NB4 (cell line): ENCODE results near the gene ALPP.
"Not testable (repeated sequence)": the region's sequence is repeated elsewhere in the genome, so short reads cannot be mapped to it uniquely, and the experiment has no call there.

ENCODE experiments used
- CTCF ChIP-seq: IDR thresholded peaks from one replicate; pipeline ENCODE4 v1.5.1; 2012; ENCODE audit warnings: low read depth, low read length
- MAX ChIP-seq: IDR thresholded peaks from 2 replicates; pipeline ENCODE4 v1.6.1; 2011; ENCODE audit warnings: low read depth, low read length

- not testable (repeated sequence) for TF ChIP-seq CTCF, MAX
Observed at GRCh38 chr2:232422996-232423395, 44.4 kb downstream of the ALPP start.
